Endothelial cell of umbilical vein (primary cell): ENCODE measurements around the gene TMEM176A. TPM values are rescaled to one million over a fixed set of nuclear protein-coding genes. Genes with fewer than 3 reads are reported as not detected.

Source experiments
- BruUV-seq: library from RNA; stranded (reverse); fragments of 400-500 nt; replicated peaks from 2 replicates; lab custom pipeline; 2021; lab: Mats Ljungman, UMichigan
- CTCF ChIA-PET: fragments of 300-600, 350-600 bp; sonication (Branson Sonifier 250); formaldehyde crosslinking; loops from one replicate; lab custom pipeline; 2021; ENCODE audit warnings: antibody characterized with exemption, inconsistent platforms; lab: Charles Lee
- POLR2A ChIA-PET: fragments of 300-600, 350-600 bp; sonication (Branson Sonifier 250); formaldehyde crosslinking; loops from one replicate; lab custom pipeline; 2021; ENCODE audit warnings: antibody characterized with exemption, inconsistent platforms; lab: Charles Lee
- DNase-seq: peaks from one replicate; pipeline ENCODE4 v3.0.0-alpha.2; 2011; ENCODE audit warnings: low read depth, low spot score
- FAIRE-seq: peaks from 2 replicates; lab custom pipeline; 2011; peaks lifted over from hg19 to GRCh38; lab: Jason Lieb, UNC
- H2AFZ ChIP-seq: 2 replicates; pipeline ENCODE4 v1.6.0; 2012; ENCODE audit warnings: low read depth, low read length, control low read depth, inconsistent platforms
- H3K27ac ChIP-seq: 2 replicates; pipeline ENCODE4 v1.5.1; 2011; ENCODE audit warnings: low read depth, mild to moderate bottlenecking, control low read depth, low read length, moderate library complexity; ENCODE audit not compliant: insufficient read depth
- H3K27me3 ChIP-seq, 2 experiments: 2 replicates each; pipeline versions ENCODE4 v1.6.0 to v1.6.1; 2011; ENCODE audit warnings: low read length in 2 of 2, mixed read lengths in 1 of 2; ENCODE audit not compliant: control insufficient read depth in 2 of 2, insufficient read depth in 2 of 2
- H3K36me3 ChIP-seq, 2 experiments: 2 replicates in 1 of 2; 3 replicates in 1 of 2; pipeline ENCODE4 v1.5.1; 2011; ENCODE audit warnings: low read length in 2 of 2, mild to moderate bottlenecking in 1 of 2, moderate library complexity in 1 of 2; ENCODE audit not compliant: control insufficient read depth in 2 of 2, insufficient read depth in 2 of 2; ENCODE audit errors: extremely low read depth in 1 of 2
- H3K4me1 ChIP-seq: 3 replicates; pipeline ENCODE4 v1.5.1; 2011; ENCODE audit warnings: mild to moderate bottlenecking, low read length; ENCODE audit not compliant: control insufficient read depth, insufficient read depth; ENCODE audit errors: extremely low read depth
- H3K4me2 ChIP-seq: 2 replicates; pipeline ENCODE4 v1.6.1; 2011; ENCODE audit warnings: low read length, control low read depth, mixed read lengths; ENCODE audit not compliant: insufficient read depth
- H3K4me3 ChIP-seq, 3 experiments: fragments of 200-600 bp in 1 of 3; sonication (generic), shearing (Covaris generic) in 1 of 3; replicated peaks in 1 of 3; 2 replicates each; pipeline ENCODE4 v1.5.1; 2011 to 2016; ENCODE audit warnings: control low read depth in 3 of 3, low read length in 3 of 3, mild to moderate bottlenecking in 2 of 3, inconsistent platforms in 1 of 3, low read depth in 1 of 3, moderate library complexity in 1 of 3; ENCODE audit not compliant: insufficient read depth in 1 of 3
- H3K79me2 ChIP-seq: 2 replicates; pipeline ENCODE4 v1.6.0; 2012; ENCODE audit warnings: low read length, inconsistent platforms; ENCODE audit not compliant: control insufficient read depth, insufficient read depth
- H3K9ac ChIP-seq: replicated peaks from 2 replicates; pipeline ENCODE3; 2011; ENCODE audit warnings: low read length, control low read depth; ENCODE audit not compliant: insufficient read depth; ENCODE audit errors: extremely low read depth
- H3K9me1 ChIP-seq: replicated peaks from 3 replicates; pipeline ENCODE4 v1.6.0; 2011; ENCODE audit warnings: mild to moderate bottlenecking, low read length; ENCODE audit not compliant: control insufficient read depth, insufficient read depth; ENCODE audit errors: extremely low read depth
- H3K9me3 ChIP-seq: replicated peaks from 2 replicates; pipeline ENCODE4 v1.5.1; 2012; ENCODE audit warnings: low read length, inconsistent platforms; ENCODE audit not compliant: control insufficient read depth, insufficient read depth
- H4K20me1 ChIP-seq: replicated peaks from 2 replicates; pipeline ENCODE3; 2011; ENCODE audit warnings: mild to moderate bottlenecking, low read length; ENCODE audit not compliant: control insufficient read depth, insufficient read depth; ENCODE audit errors: extremely low read depth
- EZH2 ChIP-seq: IDR thresholded peaks from 2 replicates; pipeline ENCODE4 v1.6.1; 2012; ENCODE audit warnings: borderline replicate concordance, low read depth, mild to moderate bottlenecking, moderate library complexity, low read length, inconsistent platforms; ENCODE audit not compliant: severe bottlenecking
- FOS ChIP-seq: IDR thresholded peaks from 2 replicates; pipeline ENCODE4 v1.6.1; 2011; ENCODE audit warnings: mild to moderate bottlenecking, low read length, moderate library complexity, borderline replicate concordance; ENCODE audit not compliant: insufficient read depth
- GATA2 ChIP-seq: IDR thresholded peaks from 2 replicates; pipeline ENCODE4 v1.7.0; 2011; ENCODE audit warnings: low read depth, mild to moderate bottlenecking, moderate library complexity, mixed read lengths, low read length; ENCODE audit not compliant: insufficient read length, insufficient read depth
- JUN ChIP-seq: IDR thresholded peaks from 2 replicates; pipeline ENCODE4 v1.6.1; 2011; ENCODE audit warnings: borderline replicate concordance, low read depth; ENCODE audit not compliant: insufficient read length, insufficient read depth
- MYC ChIP-seq: IDR thresholded peaks from one replicate; pipeline ENCODE4 v1.6.1; 2011; ENCODE audit warnings: mild to moderate bottlenecking, low read depth, low read length
- POLR2A ChIP-seq: IDR thresholded peaks from 2 replicates; pipeline ENCODE4 v1.6.1; 2012; ENCODE audit warnings: low read depth, mild to moderate bottlenecking, control low read depth, low read length
- POLR2AphosphoS5 ChIP-seq: IDR thresholded peaks from 2 replicates; pipeline ENCODE4 v1.6.1; 2012; ENCODE audit warnings: low read depth, mild to moderate bottlenecking, control low read depth, low read length, moderate library complexity; ENCODE audit not compliant: insufficient read depth
- dilution Hi-C: fragments of 300-500 bp; cut with MboI; formaldehyde crosslinking; loops from one replicate; pipeline ENCODE4 v1.15.0; 2019; ENCODE audit warnings: low sequenced_read_pairs; ENCODE audit not compliant: extremely low pct_ligation_motif_present
- intact Hi-C: fragments of 100-400 bp; cut with micrococcal nuclease; formaldehyde crosslinking; loops from one replicate; pipeline ENCODE4 v1.10.0; 2022
- polyA plus RNA-seq, 4 experiments: library from polyadenylated mRNA; depleted of rRNA in 3 of 4; stranded (reverse) in 3 of 4; unstranded in 1 of 4; fragments of >200 nt; gene quantifications; 2 replicates each; pipeline versions ENCODE4 v1.2.1 to v1.2.3, GENCODE V29; 2011 to 2012; ENCODE audit warnings: missing spikeins in 1 of 4
- total RNA-seq: library from RNA; stranded (reverse); gene quantifications from 2 replicates; pipeline ENCODE4 v1.2.3, GENCODE V29; 2021
- TF ChIP-seq, protein P1 (sequence below): IDR thresholded peaks from 2 replicates; pipeline ENCODE4 v1.6.1; 2011; ENCODE audit not compliant: insufficient read depth, insufficient read length
- TF ChIP-seq, protein P2 (sequence below), 2 donors: IDR thresholded peaks; 1 replicate in 1 of 2; 2 replicates in 1 of 2; pipeline ENCODE4 v1.5.1; 2011; ENCODE audit warnings: low read length in 2 of 2, mild to moderate bottlenecking in 2 of 2, moderate library complexity in 2 of 2, control low read depth in 1 of 2, inconsistent platforms in 1 of 2, low read depth in 1 of 2; ENCODE audit not compliant: insufficient read depth in 1 of 2; ENCODE audit errors: extremely low read depth in 1 of 2

TMEM176A gene
- total and polyA plus RNA-seq, 2 donors (not counting 3 experiments of a cell fraction or from before 2014, with no cell fraction given) = not detected

DNA sequence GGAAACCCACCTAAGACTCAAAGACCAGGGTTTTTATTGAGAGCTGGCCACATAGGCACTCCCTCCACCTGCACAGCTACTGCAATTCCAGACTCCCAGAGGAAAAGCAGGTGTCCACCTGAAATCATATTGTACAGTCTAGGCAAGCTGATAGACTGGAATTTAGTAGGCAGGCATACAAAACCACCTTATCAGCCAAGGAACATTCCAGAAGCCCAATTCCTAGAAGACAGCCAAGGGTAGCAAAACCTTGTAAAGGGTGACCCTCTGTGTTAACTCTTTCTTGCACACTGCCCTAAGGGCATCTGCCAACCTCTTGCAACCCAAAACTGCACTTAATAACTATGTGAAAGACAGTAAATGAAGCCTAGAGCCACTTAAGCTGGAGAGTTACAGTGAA lies 5.3 kb downstream of the TMEM176A start:
- no TSS peak for BruUV-seq
- intact Hi-C loops = no loop called here
- CTCF ChIA-PET = no interaction called here

DNA sequence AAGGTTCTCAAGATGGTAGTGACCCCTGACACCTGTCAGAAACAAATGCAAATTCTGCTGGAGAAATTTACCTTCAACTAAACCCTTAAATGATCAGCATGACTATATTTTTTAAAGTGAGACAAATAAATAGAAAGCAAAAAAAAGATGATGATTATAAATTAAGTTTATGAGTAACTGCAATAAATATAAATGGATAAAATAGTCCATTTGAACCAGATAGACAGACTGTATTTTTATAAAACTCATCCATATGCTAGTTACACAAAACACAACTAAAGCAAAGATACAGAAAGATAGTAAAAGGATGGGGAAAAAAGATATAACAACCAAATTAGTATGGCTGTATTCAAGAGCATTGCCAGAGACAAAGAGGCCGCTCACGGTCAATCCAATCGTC lies 5.9 kb downstream of the TMEM176A start:
- no peak for FAIRE-seq
- Histone ChIP-seq H3K9me3 (no peaks in the 10 kb centered on the region), H3K36me3 (no peaks in the 10 kb centered on the region), H3K27ac (no peak overlapping the region), H3K79me2 (no peaks in the 10 kb centered on the region), H2AFZ (no peak overlapping the region), H4K20me1 (no peaks in the 10 kb centered on the region), H3K9ac (no peak overlapping the region), H3K4me3 (no peak overlapping the region), H3K9me1 (no peaks in the 10 kb centered on the region), H3K27me3 (peaks cover 20 to 21% of the 10 kb centered on the region in 2 experiments), H3K4me2 (no peak overlapping the region), H3K4me1 (no peaks in the 10 kb centered on the region)
- DNase-seq = no peak
- ChIA-PET POLR2A (no interaction called here), CTCF (interaction anchor here (0.7 to 1.4 kb wide), 2 partner anchors 24 to 28 kb away, joined by 4 to 5 read pairs; no protein-coding TSS in a partner anchor)
- no peak for TF ChIP-seq POLR2A
- no peak for TF ChIP-seq GATA2
- TF ChIP-seq MYC = no peak
- no peak for TF ChIP-seq FOS
- TF ChIP-seq JUN = no peak
- TF ChIP-seq POLR2AphosphoS5 = no peak
- TF ChIP-seq, protein P1, sequence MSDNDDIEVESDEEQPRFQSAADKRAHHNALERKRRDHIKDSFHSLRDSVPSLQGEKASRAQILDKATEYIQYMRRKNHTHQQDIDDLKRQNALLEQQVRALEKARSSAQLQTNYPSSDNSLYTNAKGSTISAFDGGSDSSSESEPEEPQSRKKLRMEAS = no peak
- BruUV-seq = no TSS peak
- intact Hi-C loops = no loop called here
- dilution Hi-C loops = no loop called here

More for the DNA sequence above, 5.3 kb downstream of the TMEM176A start:
- POLR2A ChIA-PET = no interaction called here
- dilution Hi-C loops = no loop called here
- H3K9me1 ChIP-seq = no peaks in the 10 kb centered on the region
- H3K4me2 ChIP-seq = no peak overlapping the region
- no peaks in the 10 kb centered on the region for H3K4me1 ChIP-seq
- H3K79me2 ChIP-seq = no peaks in the 10 kb centered on the region
- H3K27ac ChIP-seq = no peak overlapping the region
- H3K27me3 ChIP-seq = peaks cover 26% of the 10 kb centered on the region in 2 experiments
- no peaks in the 10 kb centered on the region for H3K9me3 ChIP-seq
- H4K20me1 ChIP-seq = no peaks in the 10 kb centered on the region
- no peak overlapping the region for H3K9ac ChIP-seq
- DNase-seq (no peak), FAIRE-seq (no peak)
- no peak overlapping the region for H2AFZ ChIP-seq
- no peak overlapping the region for H3K4me3 ChIP-seq
- H3K36me3 ChIP-seq = no peaks in the 10 kb centered on the region
- TF ChIP-seq EZH2 (no peak), POLR2AphosphoS5 (no peak), MYC (no peak), FOS (no peak)
- TF ChIP-seq, protein P2, sequence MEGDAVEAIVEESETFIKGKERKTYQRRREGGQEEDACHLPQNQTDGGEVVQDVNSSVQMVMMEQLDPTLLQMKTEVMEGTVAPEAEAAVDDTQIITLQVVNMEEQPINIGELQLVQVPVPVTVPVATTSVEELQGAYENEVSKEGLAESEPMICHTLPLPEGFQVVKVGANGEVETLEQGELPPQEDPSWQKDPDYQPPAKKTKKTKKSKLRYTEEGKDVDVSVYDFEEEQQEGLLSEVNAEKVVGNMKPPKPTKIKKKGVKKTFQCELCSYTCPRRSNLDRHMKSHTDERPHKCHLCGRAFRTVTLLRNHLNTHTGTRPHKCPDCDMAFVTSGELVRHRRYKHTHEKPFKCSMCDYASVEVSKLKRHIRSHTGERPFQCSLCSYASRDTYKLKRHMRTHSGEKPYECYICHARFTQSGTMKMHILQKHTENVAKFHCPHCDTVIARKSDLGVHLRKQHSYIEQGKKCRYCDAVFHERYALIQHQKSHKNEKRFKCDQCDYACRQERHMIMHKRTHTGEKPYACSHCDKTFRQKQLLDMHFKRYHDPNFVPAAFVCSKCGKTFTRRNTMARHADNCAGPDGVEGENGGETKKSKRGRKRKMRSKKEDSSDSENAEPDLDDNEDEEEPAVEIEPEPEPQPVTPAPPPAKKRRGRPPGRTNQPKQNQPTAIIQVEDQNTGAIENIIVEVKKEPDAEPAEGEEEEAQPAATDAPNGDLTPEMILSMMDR (IDR thresholded peaks at IDR 0.05; ENCODE audit: extremely low read depth in 1 of 2, insufficient read depth in 1 of 2, low read depth in 1 of 2, low read length in 2 of 2) = no peak
